Upper lobe of left lung (tissue), 6 donors: ENCODE measurements around the gene AOAH. TPM values are rescaled to one million over a fixed set of nuclear protein-coding genes. Genes with fewer than 3 reads are reported as not detected.

ENCODE experiments used
- ATAC-seq, 2 donors: fragments of 200-7000 bp; cut with Tn5 transposase; one replicate each; pipeline ENCODE4 v1.9.1; 2022; ENCODE audit warnings: mild to moderate bottlenecking in 2 of 2, moderate library complexity in 2 of 2; ENCODE audit not compliant: low FRiP score in 2 of 2
- DNase-seq, 2 donors: peaks; one replicate each; pipeline ENCODE4 v3.0.0-alpha.2; 2019 to 2020
- H3K27ac ChIP-seq, 4 donors: fragments of 200-600 bp; sonication (generic); one replicate each; pipeline ENCODE4 v1.5.1; 2016 to 2019
- H3K27me3 ChIP-seq, 4 donors: fragments of 200-600 bp; sonication (generic); one replicate each; pipeline ENCODE4 v1.5.1; 2017 to 2019
- H3K36me3 ChIP-seq, 4 donors: fragments of 200-600 bp; sonication (generic); one replicate each; pipeline ENCODE4 v1.5.1; 2016 to 2019
- H3K4me1 ChIP-seq, 4 donors: fragments of 200-600 bp; sonication (generic); one replicate each; pipeline ENCODE4 v1.5.1; 2018 to 2019
- H3K4me3 ChIP-seq, 4 donors: fragments of 200-600 bp; sonication (generic); one replicate each; pipeline ENCODE4 v1.5.1; 2017 to 2019; ENCODE audit warnings: mild to moderate bottlenecking in 2 of 4, moderate library complexity in 1 of 4
- H3K9me3 ChIP-seq, 4 donors: fragments of 200-600 bp; sonication (generic); one replicate each; pipeline ENCODE4 v1.5.1; 2018 to 2019
- EP300 ChIP-seq, 4 donors: sonication (generic); formaldehyde crosslinking; IDR thresholded peaks; one replicate each; pipeline ENCODE4 v1.5.1; 2017; ENCODE audit warnings: antibody characterized with exemption in 4 of 4, control low read depth in 2 of 4
- POLR2A ChIP-seq, 4 donors: fragments of 450-650 bp; IDR thresholded peaks; one replicate each; pipeline ENCODE4 v1.5.1; 2016 to 2017; ENCODE audit warnings: antibody characterized with exemption in 4 of 4, mild to moderate bottlenecking in 2 of 4
- POLR2AphosphoS5 ChIP-seq, 2 donors: sonication (generic); formaldehyde crosslinking; IDR thresholded peaks; one replicate each; pipeline ENCODE4 v1.5.1; 2017; ENCODE audit warnings: antibody characterized with exemption in 2 of 2
- WGBS, 2 donors: methylation state at CpG; one replicate each; pipeline ENCODE4 v1.1.5; 2017 to 2018; 5-methylcytosine and 5-hydroxymethylcytosine counted together
- total RNA-seq, 6 donors: library from RNA; depleted of rRNA in 4 of 6; stranded (reverse); fragments of >200 nt in 4 of 6; gene quantifications; one replicate each; pipeline versions ENCODE4 v1.1.0 to v1.2.1, GENCODE V29; 2016 to 2021
- TF ChIP-seq, protein P1 (sequence below), 6 experiments: fragments of 450-650 bp in 4 of 6; fragments of 200-600 bp in 2 of 6; sonication (generic) in 2 of 6; IDR thresholded peaks; one replicate each; pipeline ENCODE4 v1.5.1; 2016 to 2019; ENCODE audit warnings: antibody characterized with exemption in 6 of 6
- donor health status: DM: no; HTN: no; CAD: no; lungs with moderate emphysema.
- donor health status: DM: no; HTN: yes; CAD: no; lungs with severe emphysema.

Gene AOAH
- total RNA-seq, 6 donors from 2014 or later = 18.5 to 36.8 (median 25.7) TPM

DNA sequence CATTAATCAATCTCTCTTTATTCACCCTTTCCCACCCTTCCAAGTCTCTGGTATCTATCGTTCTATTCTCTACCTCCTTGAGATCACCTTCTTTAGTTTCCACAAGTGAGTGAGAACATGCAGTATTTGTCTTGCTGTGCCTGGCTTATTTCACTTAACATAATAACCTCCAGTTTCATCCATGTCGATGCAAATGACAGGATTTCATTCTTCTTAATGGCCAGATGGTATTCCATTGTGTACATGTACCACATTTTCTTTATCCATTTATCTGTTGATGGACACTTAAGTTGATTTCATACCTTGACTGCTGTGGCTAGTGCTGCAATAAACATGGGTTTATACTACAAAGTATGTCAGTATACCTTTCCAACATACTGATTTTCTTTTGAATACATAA lies 3.8 kb upstream of the AOAH start:
- 92 to 100% methylated on average over 2 of the region's 2 CpGs for whole genome bisulfite sequencing, 2 donors
- TF ChIP-seq POLR2A (IDR thresholded peaks at IDR 0.05) (no peak), EP300 (IDR thresholded peaks at IDR 0.05) (no peak), POLR2AphosphoS5 (IDR thresholded peaks at IDR 0.05) (no peak)
- TF ChIP-seq, protein P1, sequence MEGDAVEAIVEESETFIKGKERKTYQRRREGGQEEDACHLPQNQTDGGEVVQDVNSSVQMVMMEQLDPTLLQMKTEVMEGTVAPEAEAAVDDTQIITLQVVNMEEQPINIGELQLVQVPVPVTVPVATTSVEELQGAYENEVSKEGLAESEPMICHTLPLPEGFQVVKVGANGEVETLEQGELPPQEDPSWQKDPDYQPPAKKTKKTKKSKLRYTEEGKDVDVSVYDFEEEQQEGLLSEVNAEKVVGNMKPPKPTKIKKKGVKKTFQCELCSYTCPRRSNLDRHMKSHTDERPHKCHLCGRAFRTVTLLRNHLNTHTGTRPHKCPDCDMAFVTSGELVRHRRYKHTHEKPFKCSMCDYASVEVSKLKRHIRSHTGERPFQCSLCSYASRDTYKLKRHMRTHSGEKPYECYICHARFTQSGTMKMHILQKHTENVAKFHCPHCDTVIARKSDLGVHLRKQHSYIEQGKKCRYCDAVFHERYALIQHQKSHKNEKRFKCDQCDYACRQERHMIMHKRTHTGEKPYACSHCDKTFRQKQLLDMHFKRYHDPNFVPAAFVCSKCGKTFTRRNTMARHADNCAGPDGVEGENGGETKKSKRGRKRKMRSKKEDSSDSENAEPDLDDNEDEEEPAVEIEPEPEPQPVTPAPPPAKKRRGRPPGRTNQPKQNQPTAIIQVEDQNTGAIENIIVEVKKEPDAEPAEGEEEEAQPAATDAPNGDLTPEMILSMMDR (IDR thresholded peaks at IDR 0.05) = no peak
- no peak for ATAC-seq

DNA sequence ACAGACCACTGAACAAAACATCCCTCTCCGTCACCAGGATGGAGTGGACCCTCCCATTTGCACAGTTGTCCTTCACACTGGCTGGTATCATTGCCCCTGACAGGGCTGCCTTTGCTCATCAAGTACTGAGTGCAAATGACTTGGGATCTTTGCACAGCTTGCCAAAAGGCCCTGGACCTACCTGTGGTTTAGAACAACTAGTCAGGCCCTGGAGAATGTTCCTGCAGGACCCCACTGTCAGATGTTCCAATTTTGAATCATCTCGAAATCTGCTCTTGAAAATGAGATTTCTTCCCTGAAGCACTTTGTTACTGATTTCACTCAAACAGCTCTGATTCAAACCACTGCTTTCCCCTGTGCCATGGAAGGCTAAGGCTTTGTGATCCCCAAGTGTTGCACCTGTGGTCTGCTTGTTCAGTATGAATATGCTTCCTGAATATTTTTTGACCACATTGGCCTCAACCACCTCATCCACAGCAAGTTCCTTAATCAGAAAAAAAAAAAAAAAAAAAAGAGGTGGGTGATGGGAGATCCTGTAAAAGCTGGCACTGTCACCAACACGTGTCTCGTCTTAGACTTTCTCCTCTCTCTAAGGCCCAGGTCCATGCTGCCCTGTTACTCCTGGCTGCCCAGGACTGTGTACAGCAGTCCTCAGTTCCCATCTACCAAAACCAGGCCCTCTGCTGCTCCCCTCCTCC lies 2.7 kb upstream of the AOAH start:
- Histone ChIP-seq H3K4me1 (peaks cover 3 to 16% (median 12%) of the 10 kb centered on the region in 4 donors), H3K9me3 (peaks cover 0 to 3% (median 0%) of the 10 kb centered on the region in 4 donors), H3K4me3 (no peak overlapping the region), H3K36me3 (no peaks in the 10 kb centered on the region), H3K27ac (peak overlapping the region in 2 of 4 donors; percentile 65 to 66), H3K27me3 (no peaks in the 10 kb centered on the region)
- TF ChIP-seq EP300 (IDR thresholded peaks at IDR 0.05) = no peak
- TF ChIP-seq POLR2AphosphoS5 (IDR thresholded peaks at IDR 0.05) = no peak
- TF ChIP-seq POLR2A (IDR thresholded peaks at IDR 0.05) = no peak
- TF ChIP-seq, protein P1 (IDR thresholded peaks at IDR 0.05) = no peak
- 61 to 68% methylated on average over 4 of the region's 4 CpGs for WGBS, 2 donors
- peak in 1 of 2 donors; percentile 25 for ATAC-seq
- no peak for DNase-seq

More for the DNA sequence above, 3.8 kb upstream of the AOAH start:
- Histone ChIP-seq H3K27me3 (no peaks in the 10 kb centered on the region), H3K9me3 (peaks cover 0 to 3% (median 0%) of the 10 kb centered on the region in 4 donors), H3K36me3 (no peaks in the 10 kb centered on the region), H3K4me3 (no peak overlapping the region), H3K4me1 (peaks cover 3 to 16% (median 12%) of the 10 kb centered on the region in 4 donors), H3K27ac (no peak overlapping the region)
- no peak for DNase-seq

GRCh38 chr7:36726311-36726710 lies 2.0 kb upstream of the AOAH start:
- H3K36me3 ChIP-seq = no peaks in the 10 kb centered on the region
- peaks cover 0 to 3% (median 0%) of the 10 kb centered on the region in 4 donors for H3K9me3 ChIP-seq
- peak in 1 of 2 donors; percentile 59 for DNase-seq
- no peak overlapping the region for H3K4me3 ChIP-seq
- ATAC-seq = peak in 1 of 2 donors; percentile 33
- H3K27ac ChIP-seq = peak overlapping the region; percentile 17 to 66 (median 60)
- H3K27me3 ChIP-seq = no peaks in the 10 kb centered on the region
- H3K4me1 ChIP-seq = peaks cover 3 to 16% (median 12%) of the 10 kb centered on the region in 4 donors
- TF ChIP-seq EP300 (IDR thresholded peaks at IDR 0.05) (no peak), POLR2A (IDR thresholded peaks at IDR 0.05) (no peak), POLR2AphosphoS5 (IDR thresholded peaks at IDR 0.05) (no peak)
- TF ChIP-seq, protein P1 (IDR thresholded peaks at IDR 0.05) = no peak
- 64 to 79% methylated on average over 7 of the region's 7 CpGs for WGBS, 2 donors

DNA sequence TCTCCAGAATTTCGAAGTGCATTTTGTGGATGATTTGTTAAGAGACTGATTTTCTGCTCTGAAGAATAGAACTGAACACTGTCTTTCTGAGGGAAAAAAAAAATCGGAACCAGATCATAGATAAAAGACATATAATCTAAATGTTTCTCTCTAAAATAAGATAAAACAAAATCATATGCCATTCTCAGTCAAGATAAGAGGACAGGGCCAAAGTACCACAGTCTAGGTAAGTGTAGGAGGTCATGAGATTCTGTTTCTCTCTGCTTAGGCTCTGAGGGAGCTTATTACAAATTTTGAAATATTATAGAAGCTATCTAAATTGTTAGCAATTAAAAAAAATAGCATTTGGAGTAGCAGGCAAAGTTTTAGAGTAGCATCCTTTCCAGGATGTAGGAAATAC lies 702 bp upstream of the AOAH start:
- TF ChIP-seq EP300 (IDR thresholded peaks at IDR 0.05) (no peak), POLR2A (IDR thresholded peaks at IDR 0.05) (no peak), POLR2AphosphoS5 (IDR thresholded peaks at IDR 0.05) (no peak)
- TF ChIP-seq, protein P1 (IDR thresholded peaks at IDR 0.05) = no peak
- WGBS, 2 donors = 61 to 75% methylated on average over 2 of the region's 2 CpGs
- Histone ChIP-seq H3K36me3 (no peaks in the 10 kb centered on the region), H3K9me3 (peaks cover 0 to 3% (median 0%) of the 10 kb centered on the region in 4 donors), H3K4me3 (no peak overlapping the region), H3K27me3 (no peaks in the 10 kb centered on the region), H3K27ac (peak overlapping the region in 3 of 4 donors; percentile 58 to 66 (median 65)), H3K4me1 (peaks cover 3 to 16% (median 12%) of the 10 kb centered on the region in 4 donors)
- no peak for DNase-seq
- no peak for ATAC-seq
